ENCODE data around the gene ATXN7. TPM values are rescaled to one million over a fixed set of nuclear protein-coding genes. Genes with fewer than 3 reads are reported as not detected.

Gene ATXN7
- total RNA-seq, 2 experiments from 2014 or later: 15.2 to 35.2 TPM

DNA sequence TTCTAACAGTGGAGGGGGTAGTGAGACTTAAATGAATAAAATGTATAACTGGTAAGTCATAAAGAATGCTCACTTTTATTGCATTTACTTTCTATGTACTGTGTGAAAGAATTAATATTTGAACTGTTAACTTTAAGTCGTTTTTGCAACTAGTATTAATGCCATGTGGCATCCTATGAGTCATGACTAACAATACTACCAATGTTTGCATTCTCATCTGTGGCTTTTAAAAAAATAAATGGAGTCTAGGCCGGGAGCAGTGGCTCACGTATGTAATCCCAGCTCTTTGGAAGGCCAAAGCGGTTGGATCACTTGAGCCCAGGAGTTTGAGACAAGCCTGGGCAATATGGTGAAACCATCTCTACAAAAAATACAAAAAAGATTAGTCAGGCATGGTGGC, 39.4 kb upstream of the ATXN7 start:
- no peak overlapping the region for H2AFZ ChIP-seq (ENCODE audit: low read length)
- intact Hi-C loops (cut with micrococcal nuclease; ENCODE audit: unreplicated experiment): no loop called here
- H3K4me1 ChIP-seq (ENCODE audit: insufficient read depth, low read length, poor library complexity, severe bottlenecking): no peaks in the 10 kb centered on the region
- H3K4me3 ChIP-seq (ENCODE audit: low read depth, low read length, poor library complexity, severe bottlenecking): no peak overlapping the region
- H3K9me3 ChIP-seq (ENCODE audit: low read length): no peaks in the 10 kb centered on the region
- no peak for DNase-seq (ENCODE audit: low spot score)
- POLR2A ChIA-PET: interaction anchor here (1.3 kb wide), 1 partner anchor 13 kb away, joined by 4 read pairs; no protein-coding TSS in a partner anchor
- no peak overlapping the region for H3K27ac ChIP-seq (ENCODE audit: low read depth, low read length, poor library complexity, severe bottlenecking)
- TF ChIP-seq, protein P1, sequence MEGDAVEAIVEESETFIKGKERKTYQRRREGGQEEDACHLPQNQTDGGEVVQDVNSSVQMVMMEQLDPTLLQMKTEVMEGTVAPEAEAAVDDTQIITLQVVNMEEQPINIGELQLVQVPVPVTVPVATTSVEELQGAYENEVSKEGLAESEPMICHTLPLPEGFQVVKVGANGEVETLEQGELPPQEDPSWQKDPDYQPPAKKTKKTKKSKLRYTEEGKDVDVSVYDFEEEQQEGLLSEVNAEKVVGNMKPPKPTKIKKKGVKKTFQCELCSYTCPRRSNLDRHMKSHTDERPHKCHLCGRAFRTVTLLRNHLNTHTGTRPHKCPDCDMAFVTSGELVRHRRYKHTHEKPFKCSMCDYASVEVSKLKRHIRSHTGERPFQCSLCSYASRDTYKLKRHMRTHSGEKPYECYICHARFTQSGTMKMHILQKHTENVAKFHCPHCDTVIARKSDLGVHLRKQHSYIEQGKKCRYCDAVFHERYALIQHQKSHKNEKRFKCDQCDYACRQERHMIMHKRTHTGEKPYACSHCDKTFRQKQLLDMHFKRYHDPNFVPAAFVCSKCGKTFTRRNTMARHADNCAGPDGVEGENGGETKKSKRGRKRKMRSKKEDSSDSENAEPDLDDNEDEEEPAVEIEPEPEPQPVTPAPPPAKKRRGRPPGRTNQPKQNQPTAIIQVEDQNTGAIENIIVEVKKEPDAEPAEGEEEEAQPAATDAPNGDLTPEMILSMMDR (conservative IDR thresholded peaks at IDR 0.05; ENCODE audit: low read length): no peak
- TF ChIP-seq EZH2phosphoT487 (IDR thresholded peaks at IDR 0.05; ENCODE audit: borderline replicate concordance, low read depth, low read length): no peak
- no TSS peak for BruUV-seq (replicated peaks)
- H3K9me2 ChIP-seq (ENCODE audit: insufficient read depth, low read length): no peaks in the 10 kb centered on the region
- no peak overlapping the region for H3K4me2 ChIP-seq (ENCODE audit: low read length)
- CTCF ChIA-PET (ENCODE audit: unreplicated experiment): no interaction called here
- no peaks in the 10 kb centered on the region for H4K20me1 ChIP-seq (ENCODE audit: insufficient read depth, low read length)
- H3K36me3 ChIP-seq (ENCODE audit: insufficient read depth, low read length): peaks cover 13% of the 10 kb centered on the region; the same call in 1 of the 2 replicates
- H3K79me2 ChIP-seq (ENCODE audit: insufficient read depth, low read depth, low read length): no peaks in the 10 kb centered on the region

- Histone ChIP-seq H3K27ac (ENCODE audit: low read depth, low read length, poor library complexity, severe bottlenecking) (no peak overlapping the region), H3K9me3 (ENCODE audit: low read length) (no peaks in the 10 kb centered on the region), H3K79me2 (ENCODE audit: insufficient read depth, low read depth, low read length) (no peaks in the 10 kb centered on the region), H3K4me1 (ENCODE audit: insufficient read depth, low read length, poor library complexity, severe bottlenecking) (no peaks in the 10 kb centered on the region), H3K4me2 (ENCODE audit: low read length) (no peak overlapping the region), H3K9me2 (ENCODE audit: insufficient read depth, low read length) (no peaks in the 10 kb centered on the region), H3K36me3 (ENCODE audit: insufficient read depth, low read length) (peaks cover 68% of the 10 kb centered on the region), H3K4me3 (ENCODE audit: low read depth, low read length, poor library complexity, severe bottlenecking) (no peak overlapping the region), H2AFZ (ENCODE audit: low read length) (no peak overlapping the region), H4K20me1 (ENCODE audit: insufficient read depth, low read length) (no peaks in the 10 kb centered on the region)
- intact Hi-C loops (cut with micrococcal nuclease; ENCODE audit: unreplicated experiment): no loop called here
- no TSS peak for BruUV-seq (replicated peaks)
- CTCF ChIA-PET (ENCODE audit: unreplicated experiment): no interaction called here
- POLR2A ChIA-PET: no interaction called here
- TF ChIP-seq, protein P1 (conservative IDR thresholded peaks at IDR 0.05; ENCODE audit: low read length): no peak
- no peak for TF ChIP-seq EZH2phosphoT487 (IDR thresholded peaks at IDR 0.05; ENCODE audit: borderline replicate concordance, low read depth, low read length)
- no peak for DNase-seq (ENCODE audit: low spot score)
Observed at GRCh38 chr3:63830526-63830925, 33.1 kb upstream of the ATXN7 start.

DNA sequence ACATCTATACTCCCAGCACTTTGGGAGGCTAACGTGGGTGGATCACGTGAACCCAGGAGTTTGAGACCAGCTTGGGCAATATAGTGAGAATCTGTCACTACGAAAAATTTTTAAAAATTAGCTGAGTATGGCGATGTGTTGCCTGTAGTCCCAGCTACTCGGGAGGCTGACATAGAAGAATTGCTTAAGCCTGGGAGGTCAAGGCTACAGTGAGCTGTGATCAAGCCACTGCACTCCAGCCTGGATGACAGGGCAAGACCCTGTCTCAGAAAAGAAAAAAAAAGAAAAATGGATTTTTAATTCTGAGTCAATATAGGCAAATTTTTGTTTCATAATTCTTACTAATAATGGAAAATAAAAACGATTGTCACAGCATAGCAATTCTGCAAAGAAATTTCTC, 31.3 kb upstream of the ATXN7 start:
- Histone ChIP-seq H3K4me2 (ENCODE audit: low read length) (no peak overlapping the region), H3K9me2 (ENCODE audit: insufficient read depth, low read length) (no peaks in the 10 kb centered on the region), H3K9me3 (ENCODE audit: low read length) (no peaks in the 10 kb centered on the region), H2AFZ (ENCODE audit: low read length) (no peak overlapping the region), H4K20me1 (ENCODE audit: insufficient read depth, low read length) (no peaks in the 10 kb centered on the region), H3K79me2 (ENCODE audit: insufficient read depth, low read depth, low read length) (no peaks in the 10 kb centered on the region), H3K4me1 (ENCODE audit: insufficient read depth, low read length, poor library complexity, severe bottlenecking) (no peaks in the 10 kb centered on the region), H3K36me3 (ENCODE audit: insufficient read depth, low read length) (peaks cover 79% of the 10 kb centered on the region), H3K4me3 (ENCODE audit: low read depth, low read length, poor library complexity, severe bottlenecking) (no peak overlapping the region), H3K27ac (ENCODE audit: low read depth, low read length, poor library complexity, severe bottlenecking) (no peak overlapping the region)
- no TSS peak for BruUV-seq (replicated peaks)
- no peak for DNase-seq (ENCODE audit: low spot score)
- TF ChIP-seq EZH2phosphoT487 (IDR thresholded peaks at IDR 0.05; ENCODE audit: borderline replicate concordance, low read depth, low read length): no peak
- TF ChIP-seq, protein P1 (conservative IDR thresholded peaks at IDR 0.05; ENCODE audit: low read length): no peak
- ChIA-PET POLR2A (interaction anchor here (0.7 to 1.7 kb wide), 3 partner anchors 176 to 905 kb away, joined by 3 to 4 read pairs (median 4); no protein-coding TSS in a partner anchor), CTCF (ENCODE audit: unreplicated experiment) (no interaction called here)
- intact Hi-C loops (cut with micrococcal nuclease; ENCODE audit: unreplicated experiment): no loop called here

Measured in OCI-LY7 (cell line).